AG04449 (cell line): ENCODE data around the gene RHOBTB1.
A peak's percentile ranks its signal among the peaks of the same experiment; 100 is the strongest.

ENCODE experiments used
- CTCF ChIA-PET: fragments of 350-600 bp; formaldehyde crosslinking; extraction: SDS; loops from one replicate; lab custom pipeline; 2021; ENCODE audit warnings: antibody characterized with exemption; lab: Yijun Ruan, JAX
- POLR2A ChIA-PET: fragments of 400-600, 350-600 bp; formaldehyde crosslinking; extraction: SDS; loops from one replicate; lab custom pipeline; 2020; ENCODE audit warnings: antibody characterized with exemption, inconsistent platforms; lab: Yijun Ruan, JAX
- DNase-seq: peaks from one replicate; pipeline ENCODE4 v3.0.0-alpha.2; 2010; ENCODE audit warnings: low read depth, low spot score
- H3K4me3 ChIP-seq: 2 replicates; pipeline ENCODE4 v1.5.1; 2011; ENCODE audit warnings: low read depth, mild to moderate bottlenecking, control low read depth, low read length
- CTCF ChIP-seq: IDR thresholded peaks from one replicate; pipeline ENCODE4 v1.5.1; 2011; ENCODE audit warnings: mild to moderate bottlenecking, moderate library complexity, low read length, control low read depth, inconsistent platforms; ENCODE audit not compliant: insufficient read depth; ENCODE audit errors: missing control alignments

The RHOBTB1 gene

GRCh38 chr10:60823324-60823723 lies 120.7 kb downstream of the RHOBTB1 start:
- H3K4me3 ChIP-seq, result no peak overlapping the region
- ChIA-PET CTCF (interaction anchor here (1.4 kb wide), 1 partner anchor 141 kb away, joined by 4 read pairs; no protein-coding TSS in a partner anchor), POLR2A (no interaction called here)
- no peak for TF ChIP-seq CTCF
- DNase-seq, result no peak

- no peak overlapping the region for H3K4me3 ChIP-seq
- no peak for DNase-seq
- ChIA-PET POLR2A (no interaction called here), CTCF (interaction anchor here (0.6 to 1.4 kb wide), 4 partner anchors 8 to 929 kb away, joined by 3 to 4 read pairs (median 4); no protein-coding TSS in a partner anchor)
- no peak for TF ChIP-seq CTCF
Measured at GRCh38 chr10:60822809-60823208, 121.2 kb downstream of the RHOBTB1 start.

GRCh38 chr10:60821656-60822055 lies 122.3 kb downstream of the RHOBTB1 start:
- DNase-seq, result no peak
- no peak overlapping the region for H3K4me3 ChIP-seq
- ChIA-PET POLR2A (no interaction called here), CTCF (interaction anchor here (1.0 to 1.2 kb wide), 3 partner anchors 143 to 930 kb away, joined by 3 to 4 read pairs (median 3); no protein-coding TSS in a partner anchor)
- no peak for TF ChIP-seq CTCF

GRCh38 chr10:60820093-60820754 lies 123.8 kb downstream of the RHOBTB1 start:
- ChIA-PET POLR2A (interaction anchor here (1.0 kb wide), 1 partner anchor 460 kb away, joined by 3 read pairs; no protein-coding TSS in a partner anchor), CTCF (interaction anchor here (0.6 to 4.9 kb wide), 27 partner anchors 9 to 1125 kb away, joined by 3 to 41 read pairs (median 4); no protein-coding TSS in a partner anchor)
- DNase-seq, result no peak
- TF ChIP-seq CTCF, result peak; percentile 55
- no peak overlapping the region for H3K4me3 ChIP-seq
